GM19455 (cell line): ENCODE results near the gene ADAMTSL5.
"Not testable (repeated sequence)": the region's sequence is repeated elsewhere in the genome, so short reads cannot be mapped to it uniquely, and the experiment has no call there.

Experiments used
- ATAC-seq: cut with Tn5 transposase; IDR thresholded peaks from one replicate; pipeline ENCODE4 v1.9.1; 2021; ENCODE audit not compliant: unreplicated experiment

ADAMTSL5 gene

DNA sequence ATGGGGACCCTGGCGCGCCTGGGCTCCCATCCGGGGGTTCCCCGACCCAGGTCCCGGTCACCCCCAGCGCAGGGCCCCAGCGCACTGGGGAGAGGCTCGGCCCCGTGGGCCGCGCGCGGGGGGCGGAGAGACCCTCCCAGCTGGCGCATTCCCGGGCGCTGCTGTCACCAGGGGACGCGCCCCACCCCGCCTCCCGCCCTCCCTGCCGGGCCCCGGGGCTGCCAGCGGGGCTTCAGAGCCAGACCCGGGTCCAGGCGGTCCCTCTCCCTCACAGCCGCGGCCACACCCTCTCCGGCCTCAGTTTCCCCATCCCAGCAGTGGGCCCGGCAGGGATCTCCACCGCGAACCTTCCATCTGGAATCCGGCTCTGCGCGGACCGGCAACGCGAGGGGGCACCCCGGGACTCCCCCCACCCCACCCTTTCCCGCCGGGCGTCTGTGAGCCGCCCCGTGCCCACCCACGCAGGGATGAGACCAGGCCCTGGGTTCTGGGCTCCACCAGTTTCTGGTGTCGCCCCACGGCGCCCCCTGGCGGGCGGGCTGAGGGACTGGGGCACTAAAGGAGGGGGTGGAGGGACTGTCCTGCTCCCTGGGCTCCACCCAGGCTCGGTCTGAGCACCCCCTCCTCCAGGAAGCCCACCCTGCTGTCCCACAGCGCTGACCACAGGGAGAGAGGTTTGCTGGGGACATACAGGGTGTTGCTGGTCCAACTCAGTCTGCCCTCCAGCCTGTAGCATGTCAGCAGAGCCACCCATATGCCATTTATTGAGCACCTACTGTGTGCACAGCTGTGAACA lies 878 bp upstream of the ADAMTSL5 start:
- ATAC-seq: no peak

- no peak for ATAC-seq
Measured at GRCh38 chr19:1511318-1512317, 1.2 kb downstream of the ADAMTSL5 start.

DNA sequence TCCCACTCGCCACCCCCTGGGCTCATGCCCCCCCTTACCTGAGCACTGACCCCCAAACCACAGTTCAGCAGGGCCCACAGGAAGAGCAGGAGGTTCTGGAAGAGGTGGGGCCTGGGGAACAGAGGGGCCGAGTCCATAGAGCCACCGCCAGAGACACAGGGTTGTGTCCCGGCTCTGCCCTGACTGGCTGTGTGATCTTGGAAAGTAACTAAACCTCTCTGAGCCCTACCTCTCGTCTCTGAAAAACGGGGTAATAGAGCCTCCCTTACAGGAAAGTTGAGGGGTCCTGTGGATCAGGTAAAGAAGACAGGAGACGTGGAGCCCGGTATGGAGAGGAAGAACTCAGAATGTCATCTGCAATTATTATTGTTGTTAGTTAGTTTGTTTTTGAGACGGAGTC lies 2.0 kb downstream of the ADAMTSL5 start:
- no peak for ATAC-seq

DNA sequence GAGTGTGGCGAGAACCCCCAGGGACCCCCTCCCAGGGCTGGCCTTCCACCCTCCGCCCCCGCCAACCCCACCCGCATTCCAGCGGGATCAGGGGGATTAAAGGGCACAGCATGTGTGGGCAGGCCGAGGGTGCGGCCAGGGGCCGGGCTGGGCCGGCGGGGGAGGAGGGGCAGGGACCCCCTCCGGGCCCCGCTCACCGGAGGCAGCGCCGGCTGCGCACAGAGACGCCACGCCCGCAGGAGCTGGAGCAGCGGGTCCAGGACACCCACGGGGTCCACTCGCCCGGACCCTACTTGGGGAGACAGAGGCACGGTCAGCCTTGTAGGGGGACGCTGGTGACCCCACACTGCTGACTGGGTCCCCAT lies 2.4 kb downstream of the ADAMTSL5 start:
- ATAC-seq: no peak

DNA sequence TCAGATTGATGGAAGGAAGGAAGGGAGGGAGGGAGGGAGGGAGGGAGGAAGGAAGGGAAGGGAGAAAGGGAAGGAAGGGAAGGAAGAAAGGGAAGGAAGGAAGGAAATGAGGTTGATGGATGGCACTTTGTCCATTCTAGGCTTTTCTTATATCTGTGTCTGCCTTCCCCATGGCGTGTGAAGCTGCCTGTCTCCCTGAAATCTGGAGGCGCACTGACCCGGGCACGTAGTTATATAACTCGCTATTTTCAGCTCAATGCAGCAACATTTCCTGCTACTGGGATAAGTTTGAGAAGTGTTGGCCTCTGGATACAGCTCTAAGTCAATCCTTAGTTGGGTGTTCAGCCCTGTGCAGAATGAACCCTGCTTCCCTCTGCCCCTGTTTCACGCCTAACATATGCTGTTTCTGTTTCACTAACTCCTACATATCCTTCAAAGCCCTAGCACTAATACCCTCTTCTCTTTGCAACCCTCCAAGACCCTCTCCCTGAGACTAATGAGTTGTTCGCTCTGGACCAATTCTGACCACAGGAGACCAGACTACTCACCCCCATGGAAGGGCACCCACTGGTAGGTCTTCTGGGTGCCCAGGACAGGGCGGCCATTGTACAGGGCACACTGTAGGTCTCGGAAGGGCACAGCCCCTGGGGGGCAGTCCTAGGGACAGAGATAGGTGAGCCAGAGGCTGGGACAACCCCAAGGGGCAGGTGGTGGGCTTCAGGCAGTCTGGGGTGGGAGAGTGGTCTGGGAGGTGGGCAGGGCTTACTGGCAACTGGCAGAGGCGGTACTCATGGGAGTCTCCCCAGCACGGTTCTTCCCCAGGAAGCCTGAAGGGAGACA lies 3.0 kb downstream of the ADAMTSL5 start:
- no peak for ATAC-seq

DNA sequence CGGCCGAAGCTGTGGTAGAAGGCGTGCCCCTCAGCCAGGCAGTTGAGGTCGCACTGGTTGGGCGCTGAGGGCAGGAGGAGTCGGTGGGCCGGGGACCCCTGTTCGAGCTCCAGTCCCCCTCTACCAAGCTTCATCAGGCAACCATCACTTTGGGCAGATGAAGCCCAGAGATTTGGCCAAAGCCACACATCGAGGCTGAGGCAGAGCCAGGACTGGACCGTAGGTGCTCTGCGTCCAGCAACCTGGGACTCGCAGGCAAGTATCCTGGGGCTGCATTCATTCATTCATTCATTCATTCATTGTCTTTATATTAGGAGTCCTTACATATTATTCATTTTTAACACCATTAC lies 4.3 kb downstream of the ADAMTSL5 start:
- ATAC-seq: no peak

GRCh38 chr19:1507763-1508506 lies 4.9 kb downstream of the ADAMTSL5 start:
- ATAC-seq: no peak

GRCh38 chr19:1507192-1507660 lies 5.6 kb downstream of the ADAMTSL5 start:
- ATAC-seq: no peak

GRCh38 chr19:1505991-1506881 lies 6.6 kb downstream of the ADAMTSL5 start:
- no peak for ATAC-seq

- no peak for ATAC-seq
Measured at GRCh38 chr19:1505012-1505411, 7.8 kb downstream of the ADAMTSL5 start.

GRCh38 chr19:1503925-1504773 lies 8.7 kb downstream of the ADAMTSL5 start:
- ATAC-seq: no peak

- ATAC-seq: no peak
Measured at GRCh38 chr19:1503089-1503924, 9.5 kb downstream of the ADAMTSL5 start.

- ATAC-seq: no peak
Measured at GRCh38 chr19:1502433-1503088, 10.3 kb downstream of the ADAMTSL5 start.

GRCh38 chr19:1501200-1501595 lies 11.6 kb downstream of the ADAMTSL5 start:
- ATAC-seq: no peak

DNA sequence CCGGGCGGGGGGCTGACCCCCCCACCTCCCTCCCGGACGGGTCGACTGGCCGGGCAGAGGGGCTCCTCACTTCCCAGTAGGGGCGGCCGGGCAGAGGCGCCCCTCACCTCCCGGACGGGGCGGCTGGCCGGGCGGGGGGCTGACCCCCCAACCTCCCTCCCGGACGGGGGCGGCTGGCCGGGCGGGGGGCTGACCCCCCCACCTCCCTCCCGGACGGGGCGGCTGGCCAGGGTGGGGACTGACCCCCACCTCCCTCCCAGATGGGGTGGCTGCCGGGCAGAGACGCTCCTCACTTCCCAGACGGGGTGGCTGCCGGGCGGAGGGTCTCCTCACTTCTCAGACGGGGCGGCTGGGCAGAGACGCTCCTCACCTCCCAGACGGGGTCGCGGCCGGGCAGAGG lies 13.6 kb downstream of the ADAMTSL5 start:
- not testable (repeated sequence) for ATAC-seq

DNA sequence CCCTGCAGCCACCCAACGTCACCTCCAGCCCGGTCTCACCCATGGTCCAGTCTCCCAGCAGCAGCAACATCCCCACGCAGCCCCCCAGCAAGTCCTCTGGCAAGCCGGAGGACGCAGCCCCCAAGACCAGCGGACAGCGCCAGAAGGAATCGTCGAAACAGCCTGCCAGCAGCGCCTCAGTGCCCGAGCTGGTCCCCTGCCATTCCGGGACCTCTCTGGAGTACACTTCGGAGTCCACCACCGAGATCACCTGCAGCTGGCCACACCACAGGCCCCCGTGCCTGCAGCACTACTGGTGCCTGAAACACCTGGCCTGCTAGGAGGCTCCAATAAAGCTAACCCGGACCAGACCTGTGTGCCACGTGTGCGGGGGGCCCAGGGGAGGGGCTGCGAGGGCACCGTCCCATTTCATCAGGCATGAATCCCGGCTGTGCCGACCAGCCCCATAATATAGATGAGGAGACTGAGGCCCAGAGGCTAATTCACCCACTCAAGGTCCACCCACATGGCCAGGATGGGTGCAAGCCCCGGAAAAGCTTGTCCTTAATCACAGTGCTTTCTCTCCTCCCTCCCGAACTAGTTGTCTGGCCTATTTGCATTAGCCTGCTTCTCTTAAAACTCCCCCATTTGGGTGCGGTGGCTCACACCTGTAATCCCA lies 15.1 kb downstream of the ADAMTSL5 start:
- no peak for ATAC-seq
